Body of pancreas (tissue), 4 donors: ENCODE data around the gene ERC2.

Source experiments
- CTCF ChIP-seq, 7 experiments: fragments of 450-650 bp in 4 of 7; fragments of 200-600 bp in 3 of 7; sonication (generic) in 3 of 7; IDR thresholded peaks; one replicate each; pipeline ENCODE4 v1.5.1; 2016 to 2019; ENCODE audit warnings: antibody characterized with exemption in 7 of 7
- POLR2A ChIP-seq, 3 donors: fragments of 450-650 bp; IDR thresholded peaks; one replicate each; pipeline ENCODE4 v1.6.1; 2016; ENCODE audit warnings: antibody characterized with exemption in 3 of 3, mild to moderate bottlenecking in 2 of 3

GRCh38 chr3:55765398-55765797 lies 702.9 kb downstream of the ERC2 start:
- TF ChIP-seq POLR2A (IDR thresholded peaks at IDR 0.05) (no peak), CTCF (IDR thresholded peaks at IDR 0.05) (no peak)
